ENCODE data around the gene NDUFA6. TPM values are rescaled to one million over a fixed set of nuclear protein-coding genes. Genes with fewer than 3 reads are reported as not detected.
"Not testable (repeated sequence)": the region's sequence is repeated elsewhere in the genome, so short reads cannot be mapped to it uniquely, and the experiment has no call there.

NDUFA6 gene
- polyA plus RNA-seq, 3 donors, result 42.9 to 167 (median 138) TPM

DNA sequence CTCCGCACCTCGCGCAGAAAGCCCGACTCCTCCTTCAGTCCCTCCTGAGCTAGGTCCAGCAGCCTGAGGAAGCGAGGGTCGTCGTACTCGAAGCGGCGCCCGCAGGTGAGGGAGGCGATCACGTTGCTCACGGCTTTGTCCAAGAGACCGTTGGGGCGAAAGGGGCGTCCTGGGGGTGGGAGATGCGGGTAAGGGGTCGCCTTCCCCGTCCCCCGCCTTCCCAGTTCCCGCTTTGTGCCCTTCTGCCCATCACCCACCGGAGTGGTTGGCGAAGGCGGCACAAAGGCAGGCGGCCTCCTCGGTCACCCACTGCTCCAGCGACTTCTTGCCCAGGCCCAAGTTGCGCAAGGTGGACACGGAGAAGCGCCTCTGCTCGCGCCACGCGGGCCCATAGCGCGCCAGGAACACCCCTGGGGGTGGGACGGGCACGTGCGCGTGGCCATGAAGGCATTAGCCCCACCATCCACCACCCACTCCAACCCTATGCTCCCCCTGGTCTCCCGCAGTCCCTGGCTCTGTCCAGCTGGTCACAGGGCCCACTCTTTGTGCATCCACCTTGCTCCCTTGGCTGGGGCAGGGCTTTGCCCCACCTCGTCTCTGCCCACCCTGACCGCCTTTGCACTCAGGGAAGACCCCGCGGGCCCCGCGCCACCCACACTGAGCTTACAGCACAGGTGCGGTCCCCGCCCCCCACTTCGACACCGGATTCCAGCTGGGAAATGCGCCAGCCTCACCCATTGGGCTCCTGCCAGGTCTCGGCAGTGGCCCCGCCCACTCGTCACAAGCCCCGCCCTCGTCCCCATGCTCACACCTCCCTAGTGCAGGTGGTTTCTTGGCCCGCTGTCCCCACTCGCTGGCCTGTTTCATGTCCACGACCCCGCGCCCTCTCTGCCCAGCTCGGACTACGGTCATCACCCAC is 38.5 kb upstream of the NDUFA6 start:
- H3K4me3 ChIP-seq (replicated peaks in 1 of 3; ENCODE audit: low read depth in 2 of 3, low read length in 3 of 3); H3K27ac ChIP-seq (ENCODE audit: low read depth in 1 of 2, low read length in 2 of 2); H4K20me1 ChIP-seq (ENCODE audit: insufficient read depth, low read length); H3K4me1 Mint-ChIP-seq; H3K36me3 ChIP-seq (replicated peaks in 1 of 2; ENCODE audit: control insufficient read depth in 1 of 2, insufficient read depth in 2 of 2, low read length in 2 of 2); H3K4me2 ChIP-seq (replicated peaks; ENCODE audit: extremely low read depth, low read length, poor library complexity, severe bottlenecking); H3K27ac Mint-ChIP-seq; H2AFZ ChIP-seq (ENCODE audit: insufficient read depth, low read depth, low read length, poor library complexity, severe bottlenecking); H3K27me3 ChIP-seq (ENCODE audit: control insufficient read depth in 2 of 2, insufficient read depth in 2 of 2, low read length in 2 of 2); DNase-seq; H3K36me3 Mint-ChIP-seq; H3K9me3 Mint-ChIP-seq; H3K4me1 ChIP-seq (ENCODE audit: control insufficient read depth in 1 of 2, insufficient read depth in 2 of 2, low read length in 2 of 2); H3K9ac ChIP-seq (ENCODE audit: insufficient read depth, low read length, poor library complexity, severe bottlenecking); intact Hi-C loops (cut with micrococcal nuclease); H3K79me2 ChIP-seq (ENCODE audit: insufficient read depth, low read length); H3K9me3 ChIP-seq (replicated peaks in 1 of 2; ENCODE audit: control insufficient read depth in 1 of 2, insufficient read depth in 1 of 2, low read length in 2 of 2): not testable (repeated sequence)
- WGBS (ENCODE audit: insufficient coverage), result 58% methylated on average over 55 of the region's 65 CpGs
- H3K27me3 Mint-ChIP-seq (ENCODE audit: low read depth in 3 of 3), result peaks cover 7 to 16% (median 12%) of the 10 kb centered on the region in 3 donors
- peak overlapping the region in 1 of 2 donors; percentile 16 for H3K4me3 Mint-ChIP-seq

DNA sequence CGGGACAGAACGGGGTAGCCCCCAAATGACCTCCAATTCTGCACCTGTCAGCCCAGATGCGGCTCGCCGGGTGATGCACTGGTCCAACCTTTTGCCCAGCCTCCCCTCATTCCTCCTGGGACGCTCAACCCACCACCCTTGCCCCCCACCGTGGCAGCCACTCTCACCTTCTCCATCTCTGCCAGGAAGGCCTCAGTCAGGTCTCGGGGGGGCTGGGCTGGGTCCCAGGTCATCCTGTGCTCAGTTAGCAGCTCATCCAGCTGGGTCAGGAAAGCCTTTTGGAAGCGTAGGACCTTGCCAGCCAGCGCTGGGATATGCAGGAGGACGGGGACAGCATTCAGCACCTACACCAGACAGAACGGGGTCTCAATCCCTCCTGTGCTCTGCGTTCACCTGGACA is 37.4 kb upstream of the NDUFA6 start:
- H3K79me2 ChIP-seq (ENCODE audit: insufficient read depth, low read length); H4K20me1 ChIP-seq (ENCODE audit: insufficient read depth, low read length); H3K4me3 ChIP-seq (replicated peaks in 1 of 3; ENCODE audit: low read depth in 2 of 3, low read length in 3 of 3); H3K27me3 Mint-ChIP-seq (ENCODE audit: low read depth in 3 of 3); H3K4me1 Mint-ChIP-seq; H3K4me3 Mint-ChIP-seq; H3K36me3 Mint-ChIP-seq; H3K27ac Mint-ChIP-seq; H3K9ac ChIP-seq (ENCODE audit: insufficient read depth, low read length, poor library complexity, severe bottlenecking); H3K27me3 ChIP-seq (ENCODE audit: control insufficient read depth in 2 of 2, insufficient read depth in 2 of 2, low read length in 2 of 2); H3K36me3 ChIP-seq (replicated peaks in 1 of 2; ENCODE audit: control insufficient read depth in 1 of 2, insufficient read depth in 2 of 2, low read length in 2 of 2); H3K9me3 Mint-ChIP-seq; H3K27ac ChIP-seq (ENCODE audit: low read depth in 1 of 2, low read length in 2 of 2); H3K4me1 ChIP-seq (ENCODE audit: control insufficient read depth in 1 of 2, insufficient read depth in 2 of 2, low read length in 2 of 2); H3K4me2 ChIP-seq (replicated peaks; ENCODE audit: extremely low read depth, low read length, poor library complexity, severe bottlenecking); intact Hi-C loops (cut with micrococcal nuclease); DNase-seq; H3K9me3 ChIP-seq (replicated peaks in 1 of 2; ENCODE audit: control insufficient read depth in 1 of 2, insufficient read depth in 1 of 2, low read length in 2 of 2); H2AFZ ChIP-seq (ENCODE audit: insufficient read depth, low read depth, low read length, poor library complexity, severe bottlenecking): not testable (repeated sequence)
- 95% methylated on average over 9 of the region's 13 CpGs for WGBS (ENCODE audit: insufficient coverage)
